RWPE2 (cell line): Measurements from ENCODE around the gene CLEC20A.

Experiments
- ATAC-seq: fragments of 200-7000 bp; cut with Tn5 transposase; 3 replicates; pipeline ENCODE4 v1.9.1; 2021; ENCODE audit warnings: low read depth
- DNase-seq: peaks from one replicate; pipeline ENCODE4 v3.0.0-alpha.2; 2020; ENCODE audit warnings: low spot score
- H3K27ac ChIP-seq: fragments of 450-650 bp; 2 replicates; pipeline ENCODE4 v1.5.1; 2017; ENCODE audit warnings: mild to moderate bottlenecking; ENCODE audit not compliant: poor library complexity, severe bottlenecking
- H3K27me3 ChIP-seq: fragments of 250-450 bp; sonication (Bioruptor Pico); 2 replicates; pipeline ENCODE4 v1.5.1; 2021; ENCODE audit warnings: mild to moderate bottlenecking, moderate library complexity; ENCODE audit not compliant: insufficient read depth, poor library complexity, severe bottlenecking
- H3K36me3 ChIP-seq: fragments of 250-450 bp; sonication (Bioruptor Pico); 2 replicates; pipeline ENCODE4 v1.5.1; 2020; ENCODE audit warnings: low read depth, mild to moderate bottlenecking, moderate library complexity
- H3K4me1 ChIP-seq: fragments of 250-450 bp; sonication (Bioruptor Pico); 2 replicates; pipeline ENCODE4 v1.5.1; 2021; ENCODE audit warnings: mild to moderate bottlenecking, moderate library complexity; ENCODE audit not compliant: insufficient read depth, poor library complexity, severe bottlenecking
- H3K4me3 ChIP-seq: fragments of 250-450 bp; sonication (Bioruptor Pico); 2 replicates; pipeline ENCODE4 v1.5.1; 2021; ENCODE audit warnings: mild to moderate bottlenecking, moderate library complexity; ENCODE audit not compliant: severe bottlenecking
- H3K9me3 ChIP-seq: fragments of 250-450 bp; sonication (Bioruptor Pico); 2 replicates; pipeline ENCODE4 v1.5.1; 2021; ENCODE audit warnings: mild to moderate bottlenecking, moderate library complexity; ENCODE audit not compliant: severe bottlenecking
- TF ChIP-seq, protein P1 (sequence below): fragments of 450-650 bp; IDR thresholded peaks from one replicate; pipeline ENCODE4 v1.5.1; 2017; ENCODE audit warnings: mild to moderate bottlenecking, moderate library complexity; ENCODE audit not compliant: poor library complexity, severe bottlenecking

Gene CLEC20A

DNA sequence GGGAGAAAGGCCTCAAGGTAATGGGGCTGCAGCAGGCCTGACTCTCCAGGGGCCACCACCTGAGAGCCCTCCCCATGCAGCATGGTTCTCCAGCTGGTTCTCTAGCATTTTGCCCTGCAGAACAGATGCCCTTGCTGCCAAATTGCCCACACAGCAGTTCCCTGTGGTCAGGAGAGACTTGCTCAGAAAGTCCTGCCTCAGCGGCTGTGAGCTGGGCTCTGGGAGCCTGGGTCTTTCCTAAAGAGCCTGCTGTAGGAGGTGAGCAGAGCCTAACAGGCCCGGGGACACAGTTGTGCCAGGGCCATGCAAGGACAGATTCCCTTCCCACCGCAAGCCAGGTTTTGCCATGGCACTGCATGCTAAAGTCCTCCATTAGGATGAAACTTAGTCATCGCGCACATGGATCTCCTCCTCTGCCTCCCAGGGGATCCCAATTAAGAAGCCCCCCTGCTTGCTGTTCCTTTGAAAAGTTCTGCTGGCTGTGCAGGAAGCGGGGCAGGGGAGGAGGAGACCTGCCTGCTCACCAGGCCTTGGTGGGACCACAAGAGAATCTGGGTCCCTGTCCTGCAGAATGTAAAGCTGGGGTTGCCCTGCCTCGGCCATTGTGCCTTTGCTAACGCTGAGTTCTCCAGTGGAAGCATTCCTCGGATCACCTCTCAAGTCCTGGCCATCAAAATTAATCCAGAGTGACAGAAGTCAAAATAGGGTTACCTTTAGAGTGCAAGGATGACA lies 37.5 kb upstream of the CLEC20A start:
- no peak for DNase-seq
- no peaks in the 10 kb centered on the region for H3K27me3 ChIP-seq
- H3K4me3 ChIP-seq, result no peak overlapping the region
- peaks cover 37% of the 10 kb centered on the region for H3K4me1 ChIP-seq
- TF ChIP-seq, protein P1, sequence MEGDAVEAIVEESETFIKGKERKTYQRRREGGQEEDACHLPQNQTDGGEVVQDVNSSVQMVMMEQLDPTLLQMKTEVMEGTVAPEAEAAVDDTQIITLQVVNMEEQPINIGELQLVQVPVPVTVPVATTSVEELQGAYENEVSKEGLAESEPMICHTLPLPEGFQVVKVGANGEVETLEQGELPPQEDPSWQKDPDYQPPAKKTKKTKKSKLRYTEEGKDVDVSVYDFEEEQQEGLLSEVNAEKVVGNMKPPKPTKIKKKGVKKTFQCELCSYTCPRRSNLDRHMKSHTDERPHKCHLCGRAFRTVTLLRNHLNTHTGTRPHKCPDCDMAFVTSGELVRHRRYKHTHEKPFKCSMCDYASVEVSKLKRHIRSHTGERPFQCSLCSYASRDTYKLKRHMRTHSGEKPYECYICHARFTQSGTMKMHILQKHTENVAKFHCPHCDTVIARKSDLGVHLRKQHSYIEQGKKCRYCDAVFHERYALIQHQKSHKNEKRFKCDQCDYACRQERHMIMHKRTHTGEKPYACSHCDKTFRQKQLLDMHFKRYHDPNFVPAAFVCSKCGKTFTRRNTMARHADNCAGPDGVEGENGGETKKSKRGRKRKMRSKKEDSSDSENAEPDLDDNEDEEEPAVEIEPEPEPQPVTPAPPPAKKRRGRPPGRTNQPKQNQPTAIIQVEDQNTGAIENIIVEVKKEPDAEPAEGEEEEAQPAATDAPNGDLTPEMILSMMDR, result no peak
- H3K9me3 ChIP-seq, result no peaks in the 10 kb centered on the region
- no peaks in the 10 kb centered on the region for H3K36me3 ChIP-seq
- H3K27ac ChIP-seq, result no peak overlapping the region
- ATAC-seq, result no peak

DNA sequence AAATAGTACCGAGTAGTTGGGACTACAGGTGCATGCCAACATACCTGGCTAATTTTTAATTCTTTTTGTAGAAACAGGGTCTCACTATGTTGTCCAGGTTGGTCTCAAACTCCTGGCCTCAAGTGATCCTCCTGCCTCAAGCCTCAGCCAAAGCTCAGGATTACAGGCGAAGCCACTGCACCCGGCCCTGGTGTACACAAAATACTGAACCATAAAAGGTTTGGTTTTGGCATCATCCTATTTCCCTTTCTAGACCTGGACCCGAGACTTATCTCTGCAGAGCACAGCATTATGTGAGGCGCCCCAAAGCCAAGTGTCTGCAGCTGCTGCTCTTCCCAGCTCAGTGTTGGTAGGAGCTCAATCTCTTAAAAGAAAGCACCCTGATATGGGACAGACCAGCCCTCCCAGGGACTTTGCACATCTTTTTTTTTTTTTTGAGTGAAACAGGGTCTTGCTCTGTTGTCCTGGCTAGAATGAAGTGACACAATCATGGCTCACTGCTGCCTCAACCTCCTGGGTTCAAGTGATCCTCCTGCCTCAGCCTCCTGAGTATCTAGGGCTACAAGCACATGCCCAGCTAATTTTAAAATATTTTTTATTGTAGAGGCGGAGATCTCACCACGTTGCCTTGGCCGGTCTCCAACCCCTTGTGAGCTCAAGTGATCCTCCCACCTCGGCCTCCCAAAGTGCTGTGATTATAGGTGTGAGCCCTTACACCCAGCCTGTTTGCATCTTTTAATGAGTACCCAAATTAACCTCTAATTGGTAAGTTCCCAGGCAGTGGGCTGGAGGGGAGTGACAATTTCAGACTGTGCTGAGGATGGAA lies 36.6 kb upstream of the CLEC20A start:
- Histone ChIP-seq H3K4me3 (no peak overlapping the region), H3K27me3 (no peaks in the 10 kb centered on the region), H3K36me3 (no peaks in the 10 kb centered on the region), H3K9me3 (no peaks in the 10 kb centered on the region), H3K27ac (no peak overlapping the region), H3K4me1 (peaks cover 34% of the 10 kb centered on the region)
- TF ChIP-seq, protein P1, result no peak
- no peak for DNase-seq
- ATAC-seq, result no peak

DNA sequence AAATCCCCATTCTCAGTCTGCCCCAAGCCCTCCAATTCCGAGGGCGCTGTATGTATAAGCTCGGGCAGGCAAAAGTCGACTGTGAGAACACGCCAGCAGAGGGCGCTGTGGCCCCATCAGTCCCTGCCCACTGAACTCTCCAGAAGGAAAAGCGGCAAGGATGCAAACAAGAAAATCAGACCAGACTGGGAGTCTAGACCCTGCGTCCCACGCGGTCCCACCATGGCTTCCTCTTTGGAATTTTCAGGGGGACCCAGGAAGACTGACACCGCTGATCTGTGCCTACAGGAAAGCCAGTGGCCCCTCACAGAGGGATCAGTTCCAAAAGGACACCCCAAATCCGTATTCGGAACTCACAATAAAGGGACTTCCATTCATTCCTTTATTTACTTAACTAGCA lies 35.6 kb upstream of the CLEC20A start:
- Histone ChIP-seq H3K27me3 (no peaks in the 10 kb centered on the region), H3K4me1 (peaks cover 24% of the 10 kb centered on the region), H3K9me3 (no peaks in the 10 kb centered on the region), H3K4me3 (no peak overlapping the region), H3K36me3 (no peaks in the 10 kb centered on the region), H3K27ac (no peak overlapping the region)
- ATAC-seq, result peak; percentile 51
- DNase-seq, result no peak
- TF ChIP-seq, protein P1, result peak; percentile 94

DNA sequence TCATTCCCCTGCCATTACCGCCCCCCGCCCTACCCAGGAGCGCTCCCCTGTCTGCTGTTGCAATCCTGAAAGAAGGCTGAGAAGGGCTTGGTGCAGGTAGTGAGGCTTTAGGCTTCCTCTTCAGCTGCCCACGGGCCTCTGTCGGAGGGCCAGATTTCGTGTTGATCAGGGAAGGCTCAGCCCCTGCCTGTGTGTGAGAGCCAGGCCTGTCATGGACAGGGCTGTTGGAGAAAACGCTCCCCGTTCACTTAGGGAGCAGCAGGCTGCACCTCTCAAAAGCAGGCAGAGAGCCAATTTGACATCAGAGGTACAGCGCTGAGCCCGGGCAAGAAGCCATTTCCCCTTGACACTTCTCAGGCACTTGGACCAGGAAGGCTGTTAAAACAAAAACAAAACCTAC lies 35.1 kb upstream of the CLEC20A start:
- H3K4me1 ChIP-seq, result peaks cover 19% of the 10 kb centered on the region
- no peaks in the 10 kb centered on the region for H3K36me3 ChIP-seq
- no peaks in the 10 kb centered on the region for H3K9me3 ChIP-seq
- ATAC-seq (no peak), DNase-seq (no peak)
- H3K27ac ChIP-seq, result no peak overlapping the region
- no peak overlapping the region for H3K4me3 ChIP-seq
- TF ChIP-seq, protein P1, result no peak
- no peaks in the 10 kb centered on the region for H3K27me3 ChIP-seq
